HEK293 (cell line): ENCODE data around the gene QSER1.
A peak's percentile ranks its signal among the peaks of the same experiment; 100 is the strongest.

Experiments used
- CTCF ChIA-PET: fragments of 350-600 bp; formaldehyde crosslinking; extraction: SDS; loops from one replicate; lab custom pipeline; 2021; ENCODE audit warnings: antibody characterized with exemption; lab: Yijun Ruan, JAX
- POLR2A ChIA-PET: fragments of 300-600 bp; formaldehyde crosslinking; extraction: SDS; loops from one replicate; lab custom pipeline; 2020; ENCODE audit warnings: antibody characterized with exemption, inconsistent platforms; lab: Yijun Ruan, JAX
- H3K27ac ChIP-seq: fragments of 200-500 bp; sonication (Bioruptor generic); 2 replicates; pipeline ENCODE4 v1.5.1; 2014; ENCODE audit warnings: low read depth, low read length, control low read depth, inconsistent platforms; ENCODE audit errors: extremely low read depth
- H3K36me3 ChIP-seq, 2 experiments: fragments of 200-500 bp in 1 of 2; sonication (Bioruptor generic) in 1 of 2; 1 replicate in 1 of 2; 2 replicates in 1 of 2; pipeline ENCODE4 v1.5.1; 2014 to 2017; ENCODE audit warnings: inconsistent platforms in 2 of 2, low read length in 2 of 2; ENCODE audit not compliant: control insufficient read depth in 2 of 2, insufficient read depth in 1 of 2
- H3K4me1 ChIP-seq: fragments of 200-500 bp; sonication (Bioruptor generic); 2 replicates; pipeline ENCODE4 v1.5.1; 2014; ENCODE audit warnings: mild to moderate bottlenecking, low read length, inconsistent platforms; ENCODE audit not compliant: control insufficient read depth, insufficient read depth
- H3K4me3 ChIP-seq: 2 replicates; pipeline ENCODE4 v1.5.1; 2011; ENCODE audit warnings: low read depth, mild to moderate bottlenecking, control low read depth, low read length, moderate library complexity
- H3K9me3 ChIP-seq: fragments of 200-500 bp; sonication (Bioruptor generic); 2 replicates; pipeline ENCODE4 v1.5.1; 2014; ENCODE audit warnings: low read depth, low read length, inconsistent platforms; ENCODE audit not compliant: control insufficient read depth, insufficient read depth
- FEZF1 ChIP-seq: fragments of 450-650 bp; formaldehyde crosslinking; IDR thresholded peaks from 2 replicates; pipeline ENCODE4 v1.5.1; 2016; ENCODE audit warnings: missing biosample characterization, missing genetic modification characterization
- GLIS2 ChIP-seq: fragments of 450-650 bp; formaldehyde crosslinking; IDR thresholded peaks from 2 replicates; pipeline ENCODE4 v1.5.1; 2016; ENCODE audit warnings: missing biosample characterization, missing genetic modification characterization
- IKZF3 ChIP-seq: fragments of 450-650 bp; IDR thresholded peaks from 2 replicates; pipeline ENCODE4 v1.5.0; 2018; ENCODE audit warnings: missing biosample characterization, mild to moderate bottlenecking, missing genetic modification characterization, moderate library complexity
- SP7 ChIP-seq: fragments of 450-650 bp; formaldehyde crosslinking; IDR thresholded peaks from 2 replicates; pipeline ENCODE4 v1.5.1; 2016; ENCODE audit warnings: missing biosample characterization, missing genetic modification characterization
- ZIC2 ChIP-seq: fragments of 450-650 bp; formaldehyde crosslinking; IDR thresholded peaks from 2 replicates; pipeline ENCODE4 v1.5.1; 2016; ENCODE audit warnings: missing biosample characterization, missing genetic modification characterization
- ZNF146 ChIP-seq: fragments of 450-650 bp; formaldehyde crosslinking; IDR thresholded peaks from 2 replicates; pipeline ENCODE4 v1.5.1; 2016; ENCODE audit warnings: missing biosample characterization, missing genetic modification characterization
- ZNF175 ChIP-seq: fragments of 450-650 bp; formaldehyde crosslinking; IDR thresholded peaks from 2 replicates; pipeline ENCODE4 v1.5.1; 2016; ENCODE audit warnings: missing biosample characterization, missing genetic modification characterization
- ZNF211 ChIP-seq: fragments of 450-650 bp; formaldehyde crosslinking; IDR thresholded peaks from 2 replicates; pipeline ENCODE4 v1.5.1; 2016; ENCODE audit warnings: low read depth, missing biosample characterization, missing genetic modification characterization
- ZNF274 ChIP-seq, 2 experiments: fragments of 200-500 bp in 1 of 2; fragments of 450-650 bp in 1 of 2; sonication (Bioruptor generic) in 1 of 2; formaldehyde crosslinking in 1 of 2; IDR thresholded peaks; 2 replicates each; pipeline versions ENCODE4 v1.5.1 to v1.6.1; 2014 to 2016; ENCODE audit warnings: borderline replicate concordance in 1 of 2, inconsistent platforms in 1 of 2, low read length in 1 of 2, missing biosample characterization in 1 of 2, missing genetic modification characterization in 1 of 2
- ZNF560 ChIP-seq: fragments of 450-650 bp; formaldehyde crosslinking; IDR thresholded peaks from 2 replicates; pipeline ENCODE4 v1.5.1; 2017; ENCODE audit warnings: missing biosample characterization, missing genetic modification characterization, borderline replicate concordance
- ZNF776 ChIP-seq: fragments of 450-650 bp; formaldehyde crosslinking; IDR thresholded peaks from 2 replicates; pipeline ENCODE4 v1.5.0; 2017; ENCODE audit warnings: missing biosample characterization, missing genetic modification characterization, borderline replicate concordance
- ZNF843 ChIP-seq: fragments of 450-650 bp; formaldehyde crosslinking; IDR thresholded peaks from 2 replicates; pipeline ENCODE4 v1.5.1; 2016; ENCODE audit warnings: missing biosample characterization, missing genetic modification characterization
- TF ChIP-seq, protein P1 (sequence below): fragments of 450-650 bp; formaldehyde crosslinking; IDR thresholded peaks from 2 replicates; pipeline ENCODE4 v1.5.1; 2016; ENCODE audit warnings: missing biosample characterization, missing genetic modification characterization
- TF ChIP-seq, protein P2 (sequence below): fragments of 450-650 bp; formaldehyde crosslinking; IDR thresholded peaks from 2 replicates; pipeline ENCODE4 v1.5.1; 2017; ENCODE audit warnings: missing biosample characterization, missing genetic modification characterization
- TF ChIP-seq, protein P3 (sequence below): fragments of 450-650 bp; formaldehyde crosslinking; IDR thresholded peaks from 2 replicates; pipeline ENCODE4 v1.5.1; 2016; ENCODE audit warnings: missing biosample characterization, missing genetic modification characterization
- TF ChIP-seq, protein P4 (sequence below): fragments of 450-650 bp; formaldehyde crosslinking; IDR thresholded peaks from 2 replicates; pipeline ENCODE4 v1.5.1; 2016; ENCODE audit warnings: missing biosample characterization, missing genetic modification characterization, low read depth
- TF ChIP-seq, protein P5 (sequence below): fragments of 450-650 bp; IDR thresholded peaks from 2 replicates; pipeline ENCODE4 v1.5.1; 2018; ENCODE audit warnings: missing biosample characterization, missing genetic modification characterization
- TF ChIP-seq, protein P6 (sequence below): fragments of 450-650 bp; formaldehyde crosslinking; IDR thresholded peaks from 2 replicates; pipeline ENCODE4 v1.5.1; 2016; ENCODE audit warnings: missing biosample characterization, missing genetic modification characterization
- TF ChIP-seq, protein P7 (sequence below): fragments of 450-650 bp; formaldehyde crosslinking; conservative IDR thresholded peaks from 2 replicates; pipeline ENCODE4 v1.5.1; 2016; ENCODE audit warnings: low read depth, missing biosample characterization, missing genetic modification characterization

The QSER1 gene

DNA sequence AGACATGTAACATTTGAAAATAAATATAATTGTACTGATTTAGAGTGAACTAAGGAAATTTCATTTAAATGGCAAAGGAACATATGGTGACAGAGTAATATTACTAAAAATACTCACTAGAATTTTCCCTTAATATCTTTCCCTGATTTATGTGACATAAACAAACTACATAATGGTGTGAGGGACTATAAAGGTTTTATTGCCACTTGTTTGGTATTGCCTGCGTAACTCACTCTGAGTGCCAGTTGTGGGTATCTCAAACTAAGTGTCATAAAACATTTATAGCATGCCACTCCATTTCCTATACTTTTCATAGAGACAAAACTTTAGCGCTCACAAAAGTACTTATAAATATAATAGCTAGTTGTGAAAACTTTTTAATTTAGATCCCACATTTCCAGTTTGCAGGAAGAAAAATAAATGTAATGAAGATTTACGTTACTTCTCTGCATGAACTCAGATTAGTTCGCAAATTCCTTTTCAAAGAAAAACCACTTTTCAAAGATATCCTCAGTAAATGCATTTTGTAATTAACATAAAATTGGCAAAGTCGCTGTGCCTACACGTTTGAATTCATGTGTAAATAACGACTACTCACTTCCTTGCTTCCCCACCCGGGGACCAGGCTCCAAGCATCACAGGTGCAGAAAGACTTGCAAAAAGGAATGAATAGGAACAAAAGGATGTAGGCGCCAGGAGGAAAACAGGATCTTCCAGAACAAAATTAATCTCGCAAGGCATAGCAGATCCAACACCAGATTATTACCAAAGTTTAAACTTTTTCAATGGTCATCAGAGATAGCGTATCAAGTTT lies 1.6 kb upstream of the QSER1 start (continued):
- TF ChIP-seq ZNF274 (IDR thresholded peaks at IDR 0.05; ENCODE audit: low read length) (no peak), ZNF274 (tag by site-specific recombination; IDR thresholded peaks at IDR 0.05; ENCODE audit: borderline replicate concordance) (no peak), IKZF3 (tag by site-specific recombination) (peak; percentile 96), ZNF776 (peak; percentile 19; the same call in 1 of the 2 replicates), ZNF211 (tag by site-specific recombination) (no peak)
- TF ChIP-seq, protein P1, sequence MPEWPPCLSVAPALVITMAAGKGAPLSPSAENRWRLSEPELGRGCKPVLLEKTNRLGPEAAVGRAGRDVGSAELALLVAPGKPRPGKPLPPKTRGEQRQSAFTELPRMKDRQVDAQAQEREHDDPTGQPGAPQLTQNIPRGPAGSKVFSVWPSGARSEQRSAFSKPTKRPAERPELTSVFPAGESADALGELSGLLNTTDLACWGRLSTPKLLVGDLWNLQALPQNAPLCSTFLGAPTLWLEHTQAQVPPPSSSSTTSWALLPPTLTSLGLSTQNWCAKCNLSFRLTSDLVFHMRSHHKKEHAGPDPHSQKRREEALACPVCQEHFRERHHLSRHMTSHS (tag by site-specific recombination) = peak; percentile 88
- TF ChIP-seq, protein P2, sequence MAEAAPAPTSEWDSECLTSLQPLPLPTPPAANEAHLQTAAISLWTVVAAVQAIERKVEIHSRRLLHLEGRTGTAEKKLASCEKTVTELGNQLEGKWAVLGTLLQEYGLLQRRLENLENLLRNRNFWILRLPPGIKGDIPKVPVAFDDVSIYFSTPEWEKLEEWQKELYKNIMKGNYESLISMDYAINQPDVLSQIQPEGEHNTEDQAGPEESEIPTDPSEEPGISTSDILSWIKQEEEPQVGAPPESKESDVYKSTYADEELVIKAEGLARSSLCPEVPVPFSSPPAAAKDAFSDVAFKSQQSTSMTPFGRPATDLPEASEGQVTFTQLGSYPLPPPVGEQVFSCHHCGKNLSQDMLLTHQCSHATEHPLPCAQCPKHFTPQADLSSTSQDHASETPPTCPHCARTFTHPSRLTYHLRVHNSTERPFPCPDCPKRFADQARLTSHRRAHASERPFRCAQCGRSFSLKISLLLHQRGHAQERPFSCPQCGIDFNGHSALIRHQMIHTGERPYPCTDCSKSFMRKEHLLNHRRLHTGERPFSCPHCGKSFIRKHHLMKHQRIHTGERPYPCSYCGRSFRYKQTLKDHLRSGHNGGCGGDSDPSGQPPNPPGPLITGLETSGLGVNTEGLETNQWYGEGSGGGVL (tag by site-specific recombination) = peak; percentile 72
- TF ChIP-seq, protein P3, sequence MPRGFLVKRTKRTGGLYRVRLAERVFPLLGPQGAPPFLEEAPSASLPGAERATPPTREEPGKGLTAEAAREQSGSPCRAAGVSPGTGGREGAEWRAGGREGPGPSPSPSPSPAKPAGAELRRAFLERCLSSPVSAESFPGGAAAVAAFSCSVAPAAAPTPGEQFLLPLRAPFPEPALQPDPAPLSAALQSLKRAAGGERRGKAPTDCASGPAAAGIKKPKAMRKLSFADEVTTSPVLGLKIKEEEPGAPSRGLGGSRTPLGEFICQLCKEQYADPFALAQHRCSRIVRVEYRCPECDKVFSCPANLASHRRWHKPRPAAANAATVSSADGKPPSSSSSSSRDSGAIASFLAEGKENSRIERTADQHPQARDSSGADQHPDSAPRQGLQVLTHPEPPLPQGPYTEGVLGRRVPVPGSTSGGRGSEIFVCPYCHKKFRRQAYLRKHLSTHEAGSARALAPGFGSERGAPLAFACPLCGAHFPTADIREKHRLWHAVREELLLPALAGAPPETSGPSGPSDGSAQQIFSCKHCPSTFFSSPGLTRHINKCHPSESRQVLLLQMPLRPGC = peak; percentile 87
- TF ChIP-seq, protein P4, sequence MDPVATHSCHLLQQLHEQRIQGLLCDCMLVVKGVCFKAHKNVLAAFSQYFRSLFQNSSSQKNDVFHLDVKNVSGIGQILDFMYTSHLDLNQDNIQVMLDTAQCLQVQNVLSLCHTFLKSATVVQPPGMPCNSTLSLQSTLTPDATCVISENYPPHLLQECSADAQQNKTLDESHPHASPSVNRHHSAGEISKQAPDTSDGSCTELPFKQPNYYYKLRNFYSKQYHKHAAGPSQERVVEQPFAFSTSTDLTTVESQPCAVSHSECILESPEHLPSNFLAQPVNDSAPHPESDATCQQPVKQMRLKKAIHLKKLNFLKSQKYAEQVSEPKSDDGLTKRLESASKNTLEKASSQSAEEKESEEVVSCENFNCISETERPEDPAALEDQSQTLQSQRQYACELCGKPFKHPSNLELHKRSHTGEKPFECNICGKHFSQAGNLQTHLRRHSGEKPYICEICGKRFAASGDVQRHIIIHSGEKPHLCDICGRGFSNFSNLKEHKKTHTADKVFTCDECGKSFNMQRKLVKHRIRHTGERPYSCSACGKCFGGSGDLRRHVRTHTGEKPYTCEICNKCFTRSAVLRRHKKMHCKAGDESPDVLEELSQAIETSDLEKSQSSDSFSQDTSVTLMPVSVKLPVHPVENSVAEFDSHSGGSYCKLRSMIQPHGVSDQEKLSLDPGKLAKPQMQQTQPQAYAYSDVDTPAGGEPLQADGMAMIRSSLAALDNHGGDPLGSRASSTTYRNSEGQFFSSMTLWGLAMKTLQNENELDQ (tag by site-specific recombination) = peak; percentile 21; the same call in 1 of the 2 replicates

DNA sequence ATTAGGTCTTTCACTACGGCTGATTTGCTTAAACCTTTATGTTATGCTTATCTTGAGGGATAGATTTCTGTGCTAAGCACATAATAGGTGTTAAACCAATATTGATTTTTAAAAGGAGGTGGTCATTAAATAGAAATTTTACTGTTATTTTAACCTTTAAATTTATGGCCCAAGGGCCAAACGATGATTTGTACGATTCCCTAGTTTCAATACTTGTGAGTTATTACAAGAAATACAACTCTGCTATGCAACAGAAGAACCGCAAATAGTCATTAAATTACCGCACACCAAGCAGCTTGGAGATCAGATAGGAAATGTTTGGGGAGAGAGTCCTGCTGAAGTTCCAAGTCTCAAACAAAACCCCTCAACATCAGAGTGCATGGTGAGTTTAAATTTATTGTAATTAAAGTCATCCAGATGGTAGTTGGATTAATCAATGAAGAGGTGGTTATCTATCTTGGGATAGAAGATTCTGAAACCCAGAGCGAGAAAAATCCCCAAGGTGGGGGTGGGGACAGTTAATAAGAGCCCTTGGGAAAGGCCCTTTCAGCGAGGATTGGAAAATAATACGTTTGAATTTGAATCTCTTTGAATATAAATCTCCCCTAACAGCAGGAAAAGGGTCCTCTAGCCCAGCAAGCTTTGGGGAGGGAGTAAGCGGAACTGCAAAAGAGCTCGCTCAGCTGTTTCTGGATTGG lies 805 bp upstream of the QSER1 start:
- POLR2A ChIA-PET = interaction anchor here (0.6 to 1.3 kb wide), 5 partner anchors 9 to 124 kb away, joined by 3 to 5 read pairs (median 4); partner anchors contain the start of gene DEPDC7
- Histone ChIP-seq H3K27ac (peak overlapping the region; percentile 98), H3K4me3 (peak overlapping the region; percentile 88), H3K4me1 (0 out of 2 replicates have a peak, but pooled peaks cover 2% of the 10 kb centered on the region), H3K9me3 (no peaks in the 10 kb centered on the region), H3K36me3 (no peaks in the 10 kb centered on the region)
- CTCF ChIA-PET = interaction anchor here (0.6 kb wide), 2 partner anchors 9 to 11 kb away, joined by 5 to 7 read pairs; no protein-coding TSS in a partner anchor
- TF ChIP-seq ZNF146 (tag by site-specific recombination) (peak; percentile 43; the same call in 1 of the 2 replicates), SP7 (tag by site-specific recombination) (peak; percentile 88), ZNF560 (tag by site-specific recombination) (no peak), ZNF175 (tag by site-specific recombination) (no peak), ZIC2 (no peak), ZNF843 (tag by site-specific recombination) (peak; percentile 99), GLIS2 (peak; percentile 71), FEZF1 (tag by site-specific recombination) (peak; percentile 96)
- TF ChIP-seq, protein P5, sequence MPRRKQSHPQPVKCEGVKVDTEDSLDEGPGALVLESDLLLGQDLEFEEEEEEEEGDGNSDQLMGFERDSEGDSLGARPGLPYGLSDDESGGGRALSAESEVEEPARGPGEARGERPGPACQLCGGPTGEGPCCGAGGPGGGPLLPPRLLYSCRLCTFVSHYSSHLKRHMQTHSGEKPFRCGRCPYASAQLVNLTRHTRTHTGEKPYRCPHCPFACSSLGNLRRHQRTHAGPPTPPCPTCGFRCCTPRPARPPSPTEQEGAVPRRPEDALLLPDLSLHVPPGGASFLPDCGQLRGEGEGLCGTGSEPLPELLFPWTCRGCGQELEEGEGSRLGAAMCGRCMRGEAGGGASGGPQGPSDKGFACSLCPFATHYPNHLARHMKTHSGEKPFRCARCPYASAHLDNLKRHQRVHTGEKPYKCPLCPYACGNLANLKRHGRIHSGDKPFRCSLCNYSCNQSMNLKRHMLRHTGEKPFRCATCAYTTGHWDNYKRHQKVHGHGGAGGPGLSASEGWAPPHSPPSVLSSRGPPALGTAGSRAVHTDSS (tag by site-specific recombination) = peak; percentile 42; the same call in 1 of the 2 replicates
- TF ChIP-seq, protein P6, sequence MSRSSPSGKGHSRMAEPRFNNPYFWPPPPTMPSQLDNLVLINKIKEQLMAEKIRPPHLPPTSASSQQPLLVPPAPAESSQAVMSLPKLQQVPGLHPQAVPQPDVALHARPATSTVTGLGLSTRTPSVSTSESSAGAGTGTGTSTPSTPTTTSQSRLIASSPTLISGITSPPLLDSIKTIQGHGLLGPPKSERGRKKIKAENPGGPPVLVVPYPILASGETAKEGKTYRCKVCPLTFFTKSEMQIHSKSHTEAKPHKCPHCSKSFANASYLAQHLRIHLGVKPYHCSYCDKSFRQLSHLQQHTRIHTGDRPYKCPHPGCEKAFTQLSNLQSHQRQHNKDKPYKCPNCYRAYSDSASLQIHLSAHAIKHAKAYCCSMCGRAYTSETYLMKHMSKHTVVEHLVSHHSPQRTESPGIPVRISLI (tag by site-specific recombination) = peak; percentile 33; the same call in 1 of the 2 replicates
- TF ChIP-seq, protein P7, sequence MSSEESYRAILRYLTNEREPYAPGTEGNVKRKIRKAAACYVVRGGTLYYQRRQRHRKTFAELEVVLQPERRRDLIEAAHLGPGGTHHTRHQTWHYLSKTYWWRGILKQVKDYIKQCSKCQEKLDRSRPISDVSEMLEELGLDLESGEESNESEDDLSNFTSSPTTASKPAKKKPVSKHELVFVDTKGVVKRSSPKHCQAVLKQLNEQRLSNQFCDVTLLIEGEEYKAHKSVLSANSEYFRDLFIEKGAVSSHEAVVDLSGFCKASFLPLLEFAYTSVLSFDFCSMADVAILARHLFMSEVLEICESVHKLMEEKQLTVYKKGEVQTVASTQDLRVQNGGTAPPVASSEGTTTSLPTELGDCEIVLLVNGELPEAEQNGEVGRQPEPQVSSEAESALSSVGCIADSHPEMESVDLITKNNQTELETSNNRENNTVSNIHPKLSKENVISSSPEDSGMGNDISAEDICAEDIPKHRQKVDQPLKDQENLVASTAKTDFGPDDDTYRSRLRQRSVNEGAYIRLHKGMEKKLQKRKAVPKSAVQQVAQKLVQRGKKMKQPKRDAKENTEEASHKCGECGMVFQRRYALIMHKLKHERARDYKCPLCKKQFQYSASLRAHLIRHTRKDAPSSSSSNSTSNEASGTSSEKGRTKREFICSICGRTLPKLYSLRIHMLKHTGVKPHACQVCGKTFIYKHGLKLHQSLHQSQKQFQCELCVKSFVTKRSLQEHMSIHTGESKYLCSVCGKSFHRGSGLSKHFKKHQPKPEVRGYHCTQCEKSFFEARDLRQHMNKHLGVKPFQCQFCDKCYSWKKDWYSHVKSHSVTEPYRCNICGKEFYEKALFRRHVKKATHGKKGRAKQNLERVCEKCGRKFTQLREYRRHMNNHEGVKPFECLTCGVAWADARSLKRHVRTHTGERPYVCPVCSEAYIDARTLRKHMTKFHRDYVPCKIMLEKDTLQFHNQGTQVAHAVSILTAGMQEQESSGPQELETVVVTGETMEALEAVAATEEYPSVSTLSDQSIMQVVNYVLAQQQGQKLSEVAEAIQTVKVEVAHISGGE (tag by site-specific recombination) = no peak
